AG04449 (cell line): ENCODE results near the gene SNCB.
A peak's percentile ranks its signal among the peaks of the same experiment; 100 is the strongest.

ENCODE experiments used
- CTCF ChIA-PET: fragments of 350-600 bp; formaldehyde crosslinking; extraction: SDS; loops from one replicate; lab custom pipeline; 2021; ENCODE audit warnings: antibody characterized with exemption; lab: Yijun Ruan, JAX
- POLR2A ChIA-PET: fragments of 400-600, 350-600 bp; formaldehyde crosslinking; extraction: SDS; loops from one replicate; lab custom pipeline; 2020; ENCODE audit warnings: antibody characterized with exemption, inconsistent platforms; lab: Yijun Ruan, JAX
- DNase-seq: peaks from one replicate; pipeline ENCODE4 v3.0.0-alpha.2; 2010; ENCODE audit warnings: low read depth, low spot score
- H3K4me3 ChIP-seq: 2 replicates; pipeline ENCODE4 v1.5.1; 2011; ENCODE audit warnings: low read depth, mild to moderate bottlenecking, control low read depth, low read length
- CTCF ChIP-seq: IDR thresholded peaks from one replicate; pipeline ENCODE4 v1.5.1; 2011; ENCODE audit warnings: mild to moderate bottlenecking, moderate library complexity, low read length, control low read depth, inconsistent platforms; ENCODE audit not compliant: insufficient read depth; ENCODE audit errors: missing control alignments

SNCB gene

GRCh38 chr5:176653401-176654385, 23.4 kb upstream of the SNCB start:
- no peak for DNase-seq
- TF ChIP-seq CTCF = no peak
- CTCF ChIA-PET = no interaction called here

GRCh38 chr5:176652136-176652535, 21.8 kb upstream of the SNCB start:
- no peak overlapping the region for H3K4me3 ChIP-seq
- POLR2A ChIA-PET = no interaction called here
- CTCF ChIA-PET = interaction anchor here (15.6 kb wide), 1 partner anchor 7 kb away, joined by 190 read pairs; no protein-coding TSS in a partner anchor
- DNase-seq = no peak
- TF ChIP-seq CTCF = no peak

More at GRCh38 chr5:176653401-176654385, 23.4 kb upstream of the SNCB start:
- H3K4me3 ChIP-seq = no peak overlapping the region
- POLR2A ChIA-PET = interaction anchor here (0.6 kb wide), 1 partner anchor 16 kb away, joined by 3 read pairs; no protein-coding TSS in a partner anchor

GRCh38 chr5:176651472-176651980, 21.2 kb upstream of the SNCB start:
- H3K4me3 ChIP-seq = no peak overlapping the region
- CTCF ChIA-PET = interaction anchor here (1.3 to 15.6 kb wide), 3 partner anchors 8 to 78 kb away, joined by 3 to 190 read pairs (median 4); no protein-coding TSS in a partner anchor
- no peak for DNase-seq
- no peak for TF ChIP-seq CTCF
- POLR2A ChIA-PET = interaction anchor here (0.7 kb wide), 1 partner anchor 319 kb away, joined by 3 read pairs; no protein-coding TSS in a partner anchor

GRCh38 chr5:176650354-176650884, 20.1 kb upstream of the SNCB start:
- DNase-seq = no peak
- H3K4me3 ChIP-seq = no peak overlapping the region
- ChIA-PET POLR2A (interaction anchor here (0.7 kb wide), 1 partner anchor 320 kb away, joined by 3 read pairs; no protein-coding TSS in a partner anchor), CTCF (interaction anchor here (1.0 to 15.6 kb wide), 4 partner anchors 9 to 77 kb away, joined by 3 to 190 read pairs (median 4); no protein-coding TSS in a partner anchor)
- TF ChIP-seq CTCF = no peak

DNA sequence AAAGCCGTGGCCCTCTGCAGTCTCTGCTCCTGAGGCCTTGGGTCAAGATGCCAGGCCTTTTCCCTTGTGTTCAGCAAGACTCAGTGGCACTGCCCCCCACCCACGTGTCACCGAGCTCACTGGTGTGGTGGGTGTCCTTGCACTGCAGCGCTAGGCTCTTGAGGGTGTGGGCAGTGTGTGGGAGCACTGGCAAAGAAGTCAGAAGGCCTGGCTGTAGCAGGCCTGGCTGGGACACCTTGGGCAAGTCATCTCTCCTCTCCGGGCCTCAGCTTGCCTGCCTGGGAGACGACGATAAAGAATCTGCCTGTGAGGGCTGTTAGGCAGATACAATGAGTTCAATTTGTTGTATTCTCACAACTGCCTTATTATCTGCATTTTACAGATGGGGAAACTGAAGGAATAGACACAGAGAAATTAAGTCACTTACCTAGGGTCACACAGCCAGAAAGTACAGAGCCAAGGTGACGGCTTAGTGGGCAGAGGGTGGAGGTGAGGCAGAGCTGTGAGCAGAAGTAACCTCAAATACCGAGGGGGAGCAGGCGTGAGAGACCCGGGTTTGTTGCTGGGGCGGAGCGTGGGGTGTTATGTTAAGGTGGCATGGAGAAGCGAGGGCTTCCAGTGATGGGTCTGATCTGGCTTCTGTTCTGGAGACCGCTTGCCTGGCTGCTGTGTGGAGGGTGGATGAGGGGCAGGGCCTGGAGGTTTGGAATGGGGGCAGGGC, 18.3 kb upstream of the SNCB start:
- TF ChIP-seq CTCF = no peak
- CTCF ChIA-PET = interaction anchor here (1.2 to 15.6 kb wide), 3 partner anchors 11 to 462 kb away, joined by 3 to 190 read pairs (median 7); no protein-coding TSS in a partner anchor
- POLR2A ChIA-PET = no interaction called here
- H3K4me3 ChIP-seq = peak overlapping the region; percentile 81
- no peak for DNase-seq
